ENCODE measurements around the gene KCNC1. TPM values are rescaled to one million over a fixed set of nuclear protein-coding genes. Genes with fewer than 3 reads are reported as not detected.
A peak's percentile ranks its signal among the peaks of the same experiment; 100 is the strongest.

KCNC1 gene
- total RNA-seq, 1 donor from 2014 or later: not detected

DNA sequence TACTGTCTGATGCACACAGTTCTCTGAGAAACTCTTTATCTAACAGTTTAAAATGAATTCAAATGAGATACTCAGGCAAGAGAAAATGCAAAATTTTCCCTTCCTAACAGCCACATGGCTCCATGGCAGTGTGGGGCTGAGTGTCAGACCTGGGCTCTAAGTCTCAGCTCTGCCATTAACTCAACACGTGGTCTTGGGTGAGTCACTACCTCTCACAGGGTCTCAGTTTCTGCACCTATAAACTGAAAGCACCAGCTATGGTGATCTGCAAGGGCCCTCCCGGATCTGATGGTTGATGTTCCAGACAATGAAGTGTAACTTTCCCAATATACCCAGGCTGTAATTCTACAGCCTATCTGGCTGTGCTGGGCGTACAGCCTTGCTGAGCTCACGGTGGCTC, 70.5 kb downstream of the KCNC1 start:
- Histone ChIP-seq H3K4me3 (no peak overlapping the region), H3K36me3 (no peaks in the 10 kb centered on the region), H3K9me3 (no peaks in the 10 kb centered on the region), H3K27me3 (no peaks in the 10 kb centered on the region), H3K4me1 (no peaks in the 10 kb centered on the region), H3K27ac (no peak overlapping the region)
- DNase-seq (ENCODE audit: low spot score in 2 of 2): no peak
- intact Hi-C loops (cut with DNase I): no loop called here
- TF ChIP-seq, protein P1, sequence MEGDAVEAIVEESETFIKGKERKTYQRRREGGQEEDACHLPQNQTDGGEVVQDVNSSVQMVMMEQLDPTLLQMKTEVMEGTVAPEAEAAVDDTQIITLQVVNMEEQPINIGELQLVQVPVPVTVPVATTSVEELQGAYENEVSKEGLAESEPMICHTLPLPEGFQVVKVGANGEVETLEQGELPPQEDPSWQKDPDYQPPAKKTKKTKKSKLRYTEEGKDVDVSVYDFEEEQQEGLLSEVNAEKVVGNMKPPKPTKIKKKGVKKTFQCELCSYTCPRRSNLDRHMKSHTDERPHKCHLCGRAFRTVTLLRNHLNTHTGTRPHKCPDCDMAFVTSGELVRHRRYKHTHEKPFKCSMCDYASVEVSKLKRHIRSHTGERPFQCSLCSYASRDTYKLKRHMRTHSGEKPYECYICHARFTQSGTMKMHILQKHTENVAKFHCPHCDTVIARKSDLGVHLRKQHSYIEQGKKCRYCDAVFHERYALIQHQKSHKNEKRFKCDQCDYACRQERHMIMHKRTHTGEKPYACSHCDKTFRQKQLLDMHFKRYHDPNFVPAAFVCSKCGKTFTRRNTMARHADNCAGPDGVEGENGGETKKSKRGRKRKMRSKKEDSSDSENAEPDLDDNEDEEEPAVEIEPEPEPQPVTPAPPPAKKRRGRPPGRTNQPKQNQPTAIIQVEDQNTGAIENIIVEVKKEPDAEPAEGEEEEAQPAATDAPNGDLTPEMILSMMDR (IDR thresholded peaks at IDR 0.05): no peak

DNA sequence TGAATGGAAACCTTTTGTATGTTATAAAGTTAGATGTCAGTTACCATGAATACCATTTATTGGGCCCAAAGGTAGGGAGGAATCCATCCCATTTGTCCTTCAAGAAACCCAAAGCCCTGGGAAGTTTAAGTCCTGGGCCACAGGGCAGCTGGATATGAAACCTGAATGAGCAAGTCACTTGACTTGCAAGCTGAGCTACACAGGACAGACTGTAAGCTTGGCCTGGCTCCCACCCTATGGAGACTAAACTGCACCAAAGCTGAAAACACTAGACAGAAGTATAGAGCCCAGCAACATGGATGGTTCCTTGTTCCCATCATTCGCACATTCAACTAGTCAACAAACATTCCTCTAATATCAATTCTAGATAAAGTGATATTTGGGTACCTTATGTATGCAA, 71.3 kb downstream of the KCNC1 start:
- no peak overlapping the region for H3K27ac ChIP-seq
- DNase-seq (ENCODE audit: low spot score in 2 of 2): no peak
- H3K9me3 ChIP-seq: no peaks in the 10 kb centered on the region
- intact Hi-C loops (cut with DNase I): no loop called here
- H3K36me3 ChIP-seq: no peaks in the 10 kb centered on the region
- no peaks in the 10 kb centered on the region for H3K4me1 ChIP-seq
- no peak overlapping the region for H3K4me3 ChIP-seq
- H3K27me3 ChIP-seq: no peaks in the 10 kb centered on the region
- TF ChIP-seq, protein P1 (IDR thresholded peaks at IDR 0.05): no peak

DNA sequence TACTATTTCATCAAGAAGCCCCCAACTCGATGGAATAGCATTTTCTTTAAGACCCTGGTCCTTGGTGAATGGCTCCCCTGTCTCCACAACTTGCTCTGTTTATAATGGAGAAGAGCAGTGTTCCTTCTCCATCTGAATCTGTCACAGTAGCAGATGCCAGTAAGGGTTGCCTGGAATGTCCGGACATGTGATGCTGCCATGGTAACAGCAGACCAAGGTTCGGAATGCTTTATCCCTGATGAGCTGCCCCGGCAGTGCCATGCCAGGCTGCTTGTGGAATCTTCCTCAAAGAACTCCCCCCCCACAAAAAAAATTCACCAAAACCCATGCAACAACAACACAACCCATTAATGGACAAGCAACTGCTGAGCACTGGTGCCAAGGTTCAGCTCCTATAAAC, 72.5 kb downstream of the KCNC1 start:
- Histone ChIP-seq H3K27me3 (no peaks in the 10 kb centered on the region), H3K4me3 (no peak overlapping the region), H3K27ac (no peak overlapping the region), H3K36me3 (no peaks in the 10 kb centered on the region), H3K4me1 (no peaks in the 10 kb centered on the region), H3K9me3 (no peaks in the 10 kb centered on the region)
- no peak for DNase-seq (ENCODE audit: low spot score in 2 of 2)
- intact Hi-C loops (cut with DNase I): no loop called here
- TF ChIP-seq, protein P1 (IDR thresholded peaks at IDR 0.05): no peak

DNA sequence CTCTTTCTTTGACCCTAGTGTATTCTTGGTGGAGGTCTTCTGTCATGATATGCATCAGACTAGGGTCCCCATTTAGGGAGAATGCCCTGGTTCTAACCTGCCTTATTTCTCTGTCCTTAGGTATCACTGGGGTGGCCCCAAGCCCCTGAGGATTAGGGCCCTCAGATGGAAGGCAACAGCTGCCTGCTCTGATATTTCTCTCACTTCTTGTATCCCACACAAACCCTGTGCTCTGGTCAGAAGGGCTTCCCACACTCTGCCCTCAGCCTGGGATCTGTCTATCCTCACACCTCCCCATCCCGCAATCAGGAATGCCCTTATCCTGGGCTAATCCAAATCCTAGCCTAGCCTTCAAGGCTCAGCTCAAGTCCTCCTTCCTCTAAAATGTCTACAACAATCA, 75.5 kb downstream of the KCNC1 start:
- H3K9me3 ChIP-seq: no peaks in the 10 kb centered on the region
- no peak for DNase-seq (ENCODE audit: low spot score in 2 of 2)
- no peaks in the 10 kb centered on the region for H3K27me3 ChIP-seq
- intact Hi-C loops (cut with DNase I): no loop called here
- H3K4me3 ChIP-seq: no peak overlapping the region
- H3K36me3 ChIP-seq: no peaks in the 10 kb centered on the region
- TF ChIP-seq, protein P1 (IDR thresholded peaks at IDR 0.05): no peak
- peaks cover 12 to 25% of the 10 kb centered on the region in 2 donors for H3K4me1 ChIP-seq
- no peak overlapping the region for H3K27ac ChIP-seq

DNA sequence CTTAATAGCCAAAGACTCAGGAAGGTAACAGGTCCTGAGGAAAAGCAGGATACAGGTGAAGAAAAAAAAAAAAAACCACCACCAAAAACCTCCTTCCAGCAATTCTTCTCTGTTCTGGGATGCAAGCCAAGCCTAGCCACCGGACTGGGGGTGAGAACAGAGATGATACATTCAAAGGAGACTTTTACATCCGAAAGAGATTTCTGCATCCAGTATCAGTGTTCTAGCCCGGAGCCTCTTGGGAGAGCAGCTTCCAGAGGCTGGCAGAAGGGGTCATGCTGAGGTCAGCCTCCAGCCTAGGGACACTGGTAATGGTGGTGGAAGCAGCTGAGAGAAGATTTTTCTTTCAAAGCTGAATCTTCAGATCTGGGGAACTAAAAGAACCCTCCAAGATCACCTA, 76.2 kb downstream of the KCNC1 start:
- H3K9me3 ChIP-seq: no peaks in the 10 kb centered on the region
- intact Hi-C loops (cut with DNase I): no loop called here
- H3K4me1 ChIP-seq: peaks cover 12 to 26% of the 10 kb centered on the region in 2 donors

More for the DNA sequence above, 76.2 kb downstream of the KCNC1 start:
- H3K27me3 ChIP-seq: no peaks in the 10 kb centered on the region
- H3K36me3 ChIP-seq: no peaks in the 10 kb centered on the region
- DNase-seq (ENCODE audit: low spot score in 2 of 2): peak in 1 of 2 donors; percentile 40
- no peak overlapping the region for H3K4me3 ChIP-seq
- TF ChIP-seq, protein P1 (IDR thresholded peaks at IDR 0.05): no peak
- no peak overlapping the region for H3K27ac ChIP-seq

Data from ascending aorta (tissue), 2 donors.